GM12878 (cell line): ENCODE results near the gene PPP6R1. TPM values are rescaled to one million over a fixed set of nuclear protein-coding genes. Genes with fewer than 3 reads are reported as not detected.

Experiments
- ATAC-seq: fragments of 200-7000 bp; cut with Tn5 transposase; 3 replicates; pipeline ENCODE4 v1.9.1; 2020; ENCODE audit warnings: mild to moderate bottlenecking, moderate library complexity
- BruUV-seq: library from RNA; stranded (reverse); fragments of 400-500 nt; replicated peaks from 2 replicates; lab custom pipeline; 2021; lab: Mats Ljungman, UMichigan
- CTCF ChIA-PET: fragments of 300-600 bp; sonication (Branson Sonifier 250); formaldehyde crosslinking; extraction: SDS; loops from one replicate; lab custom pipeline; 2021; ENCODE audit warnings: inconsistent platforms; lab: Yijun Ruan, JAX
- POLR2A ChIA-PET: fragments of 350-600 bp; formaldehyde crosslinking; extraction: SDS; loops from one replicate; lab custom pipeline; 2021; ENCODE audit warnings: inconsistent platforms; lab: Charles Lee
- RAD21 ChIA-PET: fragments of 300-600 bp; sonication (Branson Sonifier 250); formaldehyde crosslinking; loops from one replicate; lab custom pipeline; 2023; ENCODE audit warnings: antibody characterized with exemption; ENCODE audit not compliant: unreplicated experiment; lab: Charles Lee
- SMC1A ChIA-PET: fragments of 300-600 bp; sonication (Branson Sonifier 250); formaldehyde crosslinking; loops from one replicate; lab custom pipeline; 2023; ENCODE audit not compliant: unreplicated experiment, uncharacterized antibody; lab: Charles Lee
- DNase-seq: peaks from one replicate; pipeline ENCODE4 v3.0.0-alpha.2; 2011; ENCODE audit warnings: low read depth, low spot score
- FAIRE-seq: peaks from 3 replicates; lab custom pipeline; 2011; peaks lifted over from hg19 to GRCh38; lab: Jason Lieb, UNC
- H2AFZ ChIP-seq: 2 replicates; pipeline ENCODE4 v1.6.0; 2011; ENCODE audit warnings: low read depth, low read length, control low read depth; ENCODE audit not compliant: control insufficient read depth
- H3K27ac ChIP-seq: 2 replicates; pipeline ENCODE4 v1.5.1; 2011; ENCODE audit warnings: control low read depth; ENCODE audit not compliant: control insufficient read depth, insufficient read depth
- H3K27me3 ChIP-seq, 2 experiments: replicated peaks in 1 of 2; 2 replicates each; pipeline versions ENCODE4 v1.6.0 to v1.6.1; 2011; ENCODE audit warnings: low read length in 1 of 2; ENCODE audit not compliant: control insufficient read depth in 2 of 2, insufficient read depth in 2 of 2
- H3K36me3 ChIP-seq, 2 experiments: 2 replicates each; pipeline ENCODE4 v1.5.1; 2011; ENCODE audit warnings: low read length in 1 of 2; ENCODE audit not compliant: control insufficient read depth in 2 of 2, insufficient read depth in 2 of 2
- H3K4me1 ChIP-seq: 2 replicates; pipeline ENCODE4 v1.6.1; 2011; ENCODE audit warnings: mild to moderate bottlenecking, low read length, moderate library complexity, mixed read lengths; ENCODE audit not compliant: control insufficient read depth, insufficient read depth
- H3K4me2 ChIP-seq: 2 replicates; pipeline ENCODE4 v1.6.0; 2011; ENCODE audit warnings: control low read depth; ENCODE audit not compliant: control insufficient read depth, insufficient read depth
- H3K4me3 ChIP-seq: fragments of 200-600 bp; sonication (generic); 2 replicates; pipeline ENCODE4 v1.5.1; 2016
- H3K79me2 ChIP-seq: 2 replicates; pipeline ENCODE4 v1.6.0; 2011; ENCODE audit warnings: low read length; ENCODE audit not compliant: control insufficient read depth, insufficient read depth
- H3K9ac ChIP-seq: 2 replicates; pipeline ENCODE4 v1.8.0; 2011; ENCODE audit warnings: low read length, control low read depth, mixed read lengths; ENCODE audit not compliant: control insufficient read depth, insufficient read depth
- H3K9me3 ChIP-seq: replicated peaks from 3 replicates; pipeline ENCODE4 v1.5.1; 2011; ENCODE audit warnings: mild to moderate bottlenecking, low read length; ENCODE audit not compliant: control insufficient read depth, insufficient read depth
- H4K20me1 ChIP-seq: 2 replicates; pipeline ENCODE4 v1.6.0; 2011; ENCODE audit not compliant: control insufficient read depth, insufficient read depth
- BHLHE40 ChIP-seq, 2 experiments: fragments of 450-650 bp in 1 of 2; IDR thresholded peaks; 2 replicates each; pipeline ENCODE4 v1.6.1; 2011 to 2017; ENCODE audit warnings: low read depth in 2 of 2, borderline replicate concordance in 1 of 2, improper control_type of control experiment in 1 of 2, low read length in 1 of 2, mild to moderate bottlenecking in 1 of 2
- CHD2 ChIP-seq: IDR thresholded peaks from 2 replicates; pipeline ENCODE4 v1.6.1; 2011; ENCODE audit warnings: low read depth, low read length, improper control_type of control experiment, borderline replicate concordance
- CREB1 ChIP-seq: IDR thresholded peaks from 2 replicates; pipeline ENCODE4 v1.6.1; 2012; ENCODE audit warnings: low read depth, mild to moderate bottlenecking, inconsistent platforms
- ETV6 ChIP-seq, 2 experiments: fragments of 450-650 bp in 1 of 2; IDR thresholded peaks in 1 of 2; conservative IDR thresholded peaks in 1 of 2; 2 replicates each; pipeline ENCODE4 v1.6.1; 2014; ENCODE audit warnings: antibody characterized with exemption in 1 of 2, borderline replicate concordance in 1 of 2, low read depth in 1 of 2, mild to moderate bottlenecking in 1 of 2, moderate library complexity in 1 of 2
- KDM1A ChIP-seq: fragments of 200-600 bp; sonication (generic); IDR thresholded peaks from 2 replicates; pipeline ENCODE4 v1.6.1; 2016; ENCODE audit warnings: borderline replicate concordance
- NFIC ChIP-seq: IDR thresholded peaks from 2 replicates; pipeline ENCODE4 v1.6.1; 2012; ENCODE audit warnings: low read depth, mild to moderate bottlenecking, inconsistent platforms, low read length, moderate library complexity
- PBX3 ChIP-seq: IDR thresholded peaks from 2 replicates; pipeline ENCODE4 v1.6.1; 2011; ENCODE audit warnings: mild to moderate bottlenecking, low read depth, low read length, moderate library complexity; ENCODE audit not compliant: insufficient replicate concordance
- POLR2AphosphoS5 ChIP-seq: IDR thresholded peaks from 2 replicates; pipeline ENCODE4 v1.6.1; 2011; ENCODE audit warnings: mild to moderate bottlenecking, low read length, inconsistent platforms
- TAF1 ChIP-seq: IDR thresholded peaks from 2 replicates; pipeline ENCODE4 v1.6.1; 2011; ENCODE audit warnings: mild to moderate bottlenecking, low read depth, low read length, borderline replicate concordance
- ZBTB33 ChIP-seq: fragments of 450-650 bp; IDR thresholded peaks from 2 replicates; pipeline ENCODE4 v1.6.1; 2017; ENCODE audit warnings: mild to moderate bottlenecking
- ZBTB4 ChIP-seq: fragments of 450-650 bp; formaldehyde crosslinking; IDR thresholded peaks from 2 replicates; pipeline ENCODE4 v1.4.0; 2022; ENCODE audit warnings: mild to moderate bottlenecking, moderate library complexity
- ZNF207 ChIP-seq: fragments of 450-650 bp; IDR thresholded peaks from 2 replicates; pipeline ENCODE4 v1.6.1; 2014; ENCODE audit warnings: antibody characterized with exemption, mild to moderate bottlenecking, borderline replicate concordance
- ZNF217 ChIP-seq: fragments of 450-650 bp; IDR thresholded peaks from 2 replicates; pipeline ENCODE4 v1.6.1; 2017; ENCODE audit warnings: antibody characterized with exemption, mild to moderate bottlenecking
- ZNF687 ChIP-seq: fragments of 450-650 bp; IDR thresholded peaks from 2 replicates; pipeline ENCODE4 v1.6.1; 2017; ENCODE audit warnings: mild to moderate bottlenecking, moderate library complexity
- WGBS: methylation state at CpG from one replicate; pipeline ENCODE4 v1.1.6; 2016; ENCODE audit warnings: low lambda C conversion rate; ENCODE audit not compliant: insufficient replicate concordance, insufficient coverage; ENCODE audit errors: missing lambda C conversion rate; 5-methylcytosine and 5-hydroxymethylcytosine counted together
- in situ Hi-C: fragments of 300-500 bp; cut with MboI; formaldehyde crosslinking; loops from 9 replicates; pipeline ENCODE4 v1.14.3; 2018; ENCODE audit warnings: mixed read lengths
- intact Hi-C: fragments of 100-400 bp; cut with micrococcal nuclease; formaldehyde crosslinking; loops from one replicate; pipeline ENCODE4 v1.14.2; 2022; ENCODE audit not compliant: unreplicated experiment
- polyA plus RNA-seq, 11 experiments: library from polyadenylated mRNA; depleted of rRNA in 4 of 11; unstranded in 6 of 11; stranded (reverse) in 5 of 11; fragments of >200 nt; fragmentation: Nextera tagmentation in 4 of 11; fragmentation: Illumina TruSeq in 1 of 11; extraction: Ambion mirVana in 4 of 11; extraction: Trizol in 1 of 11; gene quantifications; 1 replicate in 1 of 11; 2 replicates in 10 of 11; pipeline versions ENCODE4 v1.2.1 to v1.2.3, GENCODE V29; 2011 to 2016; ENCODE audit warnings: inconsistent platforms in 2 of 11, missing spikeins in 2 of 11, low read depth in 1 of 11
- total RNA-seq, 4 experiments: library from RNA; depleted of rRNA in 3 of 4; stranded (reverse); fragments of >200 nt in 3 of 4; fragmentation: Illumina TruSeq in 1 of 4; extraction: Trizol in 1 of 4; gene quantifications; 2 replicates each; pipeline versions ENCODE4 v1.2.1 to v1.2.3, GENCODE V29; 2013 to 2021

PPP6R1 gene
- total and polyA plus RNA-seq, 10 of the 15 experiments (the other 5 are each of a cell fraction or from before 2014, with no cell fraction given) = 0.80 to 173 (median 63.7) TPM

- Histone ChIP-seq H3K27ac (no peak overlapping the region), H3K4me2 (no peak overlapping the region), H3K36me3 (no peaks in the 10 kb centered on the region; a peak in 1 of 4 replicates), H3K4me3 (no peak overlapping the region), H3K27me3 (no peaks in the 10 kb centered on the region), H3K79me2 (no peaks in the 10 kb centered on the region), H2AFZ (no peak overlapping the region), H3K9ac (no peak overlapping the region), H3K9me3 (no peaks in the 10 kb centered on the region; the same call in 2 of the 3 replicates), H3K4me1 (no peaks in the 10 kb centered on the region), H4K20me1 (no peaks in the 10 kb centered on the region)
- ChIA-PET RAD21 (no interaction called here), POLR2A (no interaction called here), CTCF (no interaction called here), SMC1A (no interaction called here)
- no peak for ATAC-seq
- WGBS = 90% methylated on average over 4 of the region's 4 CpGs
- intact Hi-C loops (no loop called here), in situ Hi-C loops (no loop called here)
- no peak for FAIRE-seq
- no TSS peak for BruUV-seq
- DNase-seq = no peak
- TF ChIP-seq CREB1 (no peak), ZBTB33 (no peak), ZNF687 (no peak), TAF1 (no peak), ZNF217 (no peak), ETV6 (conservative IDR thresholded peaks at IDR 0.05 in 1 of 2, IDR thresholded peaks at IDR 0.05 in 1 of 2; ENCODE audit: borderline replicate concordance in 1 of 2, low read depth in 1 of 2) (no peak), ZBTB4 (CRISPR knock-in tag) (no peak), CHD2 (no peak), NFIC (no peak), POLR2AphosphoS5 (no peak), PBX3 (no peak), BHLHE40 (IDR thresholded peaks at IDR 0.05; ENCODE audit: borderline replicate concordance in 1 of 2, low read depth in 2 of 2, low read length in 1 of 2) (no peak), ZNF207 (no peak), KDM1A (no peak)
Measured at GRCh38 chr19:55266840-55267239, 8.0 kb upstream of the PPP6R1 start.
